NCI-H1436 (cell line): ENCODE measurements around the gene LRRC46.

Experiments
- DNase-seq: peaks from one replicate; lab custom pipeline; 2025; lab: John Stamatoyannopoulos, UW

LRRC46 gene

DNA sequence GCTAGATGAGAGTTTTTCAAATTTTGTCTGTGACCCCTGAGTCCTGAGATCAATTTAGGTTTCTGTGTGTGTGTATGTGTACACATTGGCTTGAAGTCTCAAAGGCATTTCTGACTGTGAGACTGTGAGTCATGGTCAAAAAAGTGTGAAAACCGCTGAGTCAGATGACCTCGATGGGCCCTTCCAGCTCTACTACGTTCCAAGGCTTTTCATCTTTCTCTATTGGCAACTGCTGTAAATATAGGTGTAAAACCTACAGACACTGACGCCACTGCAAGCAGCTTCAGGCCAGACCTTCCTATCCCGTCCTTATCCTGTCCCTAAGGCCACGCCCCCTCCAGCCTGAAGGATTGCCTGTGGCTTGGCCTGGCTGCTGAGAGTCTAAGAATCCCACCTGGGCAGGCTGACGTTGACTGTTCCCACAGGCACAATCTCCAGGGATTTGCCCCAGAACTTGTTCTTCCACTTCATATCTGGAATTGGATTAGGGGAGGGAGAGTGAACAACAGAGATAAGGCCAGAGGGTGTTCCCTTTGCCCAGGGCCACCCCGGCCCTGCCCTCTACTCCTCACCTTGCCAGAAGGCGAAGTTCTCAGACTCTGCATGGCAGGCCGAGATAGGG lies 21.2 kb upstream of the LRRC46 start:
- no peak for DNase-seq

DNA sequence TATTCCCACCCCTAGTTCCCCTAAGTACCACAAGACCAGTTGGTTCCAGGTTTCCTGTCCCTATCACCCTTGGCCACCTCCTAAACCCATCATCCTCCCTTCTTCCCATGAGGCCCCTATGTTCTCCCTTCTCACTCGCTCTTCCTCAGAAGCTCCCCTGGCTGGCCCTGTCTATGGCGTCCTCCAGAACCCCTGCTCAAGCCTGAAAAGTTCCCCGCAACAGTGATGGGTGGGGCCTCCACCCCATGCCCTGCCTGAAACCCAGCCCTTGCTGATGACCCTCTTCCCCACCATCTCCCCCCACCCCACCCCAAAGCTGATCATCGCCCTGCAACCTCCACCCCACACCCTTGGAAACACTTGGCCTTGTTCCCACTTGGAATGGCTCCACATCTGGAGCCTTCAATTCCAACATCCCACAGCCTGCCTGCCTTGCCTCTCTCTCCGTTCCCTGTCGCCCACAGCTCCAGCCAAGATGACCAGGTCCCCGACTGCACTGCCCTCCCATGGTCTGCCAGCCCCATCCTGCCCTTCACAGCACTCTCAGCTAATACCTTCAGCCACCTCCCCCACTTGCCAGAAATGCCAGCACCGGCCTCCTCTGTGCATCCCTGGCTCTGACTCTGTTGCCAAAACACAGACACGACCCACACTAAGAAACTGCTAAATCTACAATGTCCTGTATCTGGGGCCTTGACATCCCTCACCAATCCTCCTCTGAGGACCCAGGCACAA lies 20.4 kb upstream of the LRRC46 start:
- no peak for DNase-seq

DNA sequence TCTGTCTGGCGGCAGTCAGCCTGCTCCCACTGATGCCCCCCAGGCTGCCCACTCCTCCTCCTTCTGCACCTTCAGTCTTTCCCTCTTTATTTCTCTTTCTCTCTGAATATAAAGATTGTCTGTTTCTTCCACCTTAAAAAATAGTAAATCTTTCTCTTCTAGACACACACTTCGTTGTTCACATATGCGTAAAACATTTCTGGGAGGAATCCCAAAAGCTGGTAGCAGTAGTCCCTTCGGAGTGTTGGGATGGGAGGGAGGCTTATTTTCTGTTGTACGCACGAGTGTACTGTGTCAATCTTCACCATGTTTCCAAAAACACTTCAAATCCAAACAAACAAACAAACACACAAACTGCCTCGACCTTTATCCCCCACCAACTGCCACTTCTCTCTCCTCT lies 19.8 kb upstream of the LRRC46 start:
- DNase-seq: no peak

DNA sequence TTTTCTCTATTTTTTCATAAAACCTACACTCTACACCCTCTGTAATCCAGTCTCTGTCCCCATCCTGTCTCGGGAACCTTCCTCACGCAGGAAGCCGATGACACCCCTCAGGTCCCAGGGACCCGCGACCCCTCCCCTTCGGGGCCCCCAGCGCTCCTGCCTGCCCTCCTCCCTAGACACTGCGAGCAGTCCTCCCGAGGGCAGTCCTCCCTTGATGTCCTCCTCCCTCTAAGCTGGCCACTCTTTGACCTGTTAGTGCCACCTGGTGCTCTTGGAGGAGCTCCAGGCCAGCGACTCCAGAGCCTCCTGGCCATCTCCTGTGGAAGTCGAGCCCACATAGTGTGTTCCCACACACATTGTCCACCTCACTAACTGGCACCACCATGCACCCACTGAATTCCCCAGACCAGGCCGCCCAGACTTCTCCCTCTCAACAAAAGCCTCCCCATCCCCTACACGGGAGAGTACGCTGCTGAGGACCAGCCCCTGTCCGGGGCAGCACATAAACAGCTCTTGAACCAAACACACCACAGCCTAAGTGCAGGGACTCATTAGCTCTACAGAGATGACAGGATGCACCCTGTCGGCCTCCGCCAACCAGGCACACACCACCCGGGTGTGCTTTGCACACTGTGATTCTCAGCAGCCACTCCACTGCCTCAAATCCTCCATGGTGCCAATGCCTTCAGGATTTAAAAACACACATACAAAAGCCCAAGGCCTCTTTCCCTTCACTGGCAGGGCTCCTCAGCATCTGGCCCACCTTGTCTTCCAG lies 19.1 kb upstream of the LRRC46 start:
- DNase-seq: no peak

DNA sequence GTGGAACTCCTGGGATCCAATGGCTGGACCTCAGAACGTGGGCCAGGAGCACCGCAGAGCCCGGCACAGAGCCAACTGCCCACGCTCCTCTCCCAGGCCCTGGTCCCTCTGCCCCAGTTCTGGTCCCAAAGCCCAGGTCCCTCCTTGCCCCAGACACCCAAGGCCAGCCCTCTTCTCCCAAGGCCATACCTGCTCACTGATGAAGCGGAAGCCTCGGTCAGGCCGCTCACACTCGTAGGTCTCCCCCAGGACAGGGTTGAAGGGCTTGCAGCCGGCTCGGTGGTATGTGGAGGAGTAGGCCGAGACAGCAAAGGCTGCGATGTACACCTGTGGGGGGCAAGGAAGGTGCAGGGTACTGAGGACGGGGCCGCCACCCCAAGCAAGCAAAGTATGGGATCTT lies 18.4 kb upstream of the LRRC46 start:
- DNase-seq: no peak

DNA sequence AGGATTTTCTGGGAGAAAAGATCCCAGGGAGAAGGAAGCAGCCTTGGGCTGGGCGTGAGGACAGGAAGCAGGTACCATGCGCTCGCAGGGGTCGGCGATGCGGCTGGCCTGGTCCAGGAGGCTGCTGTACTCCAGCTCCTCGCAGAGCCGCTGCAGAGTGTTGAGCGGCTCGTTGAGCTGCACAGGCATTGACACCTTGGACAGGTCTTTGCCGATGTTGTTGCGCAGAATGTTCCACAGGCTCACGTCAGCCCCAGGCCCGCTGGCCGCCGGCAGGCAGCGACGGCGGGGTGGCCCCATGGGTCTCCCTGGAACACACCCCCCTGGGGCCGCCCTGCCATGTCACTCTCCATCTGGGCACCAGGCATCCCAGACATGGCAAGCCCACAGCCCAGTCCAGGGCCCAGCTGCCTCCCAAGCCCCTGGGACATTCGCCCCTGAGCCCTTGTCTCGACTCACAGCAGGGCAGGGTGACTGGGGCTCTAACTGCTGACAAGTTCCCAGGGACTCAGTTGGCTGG lies 17.9 kb upstream of the LRRC46 start:
- no peak for DNase-seq

DNA sequence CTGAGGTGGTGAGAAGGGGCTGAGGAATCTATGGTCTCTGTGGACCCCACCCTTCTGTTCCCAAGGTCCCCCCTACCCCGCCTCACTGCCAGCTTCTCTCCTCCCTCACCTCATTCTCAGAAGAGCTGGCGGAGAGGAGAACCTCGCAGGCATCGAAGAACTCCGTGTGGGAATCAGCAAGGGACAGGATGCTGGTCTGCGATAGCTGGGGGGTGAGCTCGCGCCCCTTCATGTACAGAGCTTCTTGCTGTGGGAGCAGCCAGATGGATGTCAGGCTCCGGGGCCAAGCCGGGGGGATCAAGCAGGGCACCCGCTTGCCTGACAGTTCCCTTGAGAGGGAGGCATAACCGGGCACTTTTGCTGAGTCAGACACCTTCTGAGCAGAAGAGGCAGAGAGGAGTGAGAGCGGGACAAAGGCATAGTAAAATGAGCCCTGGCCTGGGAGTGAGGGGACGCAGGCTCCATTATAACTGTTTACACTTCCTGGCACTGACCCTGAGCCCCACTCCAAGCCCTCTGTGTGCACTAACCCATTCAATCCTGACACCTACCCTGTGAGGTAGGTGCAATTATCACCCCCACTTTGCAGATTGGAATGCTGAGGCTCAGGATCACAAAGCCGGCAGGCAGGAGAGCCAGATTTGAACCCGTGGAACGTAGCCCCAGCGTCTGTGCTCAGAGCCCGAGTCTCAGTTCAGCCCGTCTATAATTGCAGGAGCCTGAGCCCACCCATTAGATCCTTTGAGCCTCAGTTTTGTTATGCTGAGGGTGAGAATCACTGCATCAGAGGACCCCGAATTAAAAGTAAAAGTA lies 16.2 kb upstream of the LRRC46 start:
- no peak for DNase-seq

DNA sequence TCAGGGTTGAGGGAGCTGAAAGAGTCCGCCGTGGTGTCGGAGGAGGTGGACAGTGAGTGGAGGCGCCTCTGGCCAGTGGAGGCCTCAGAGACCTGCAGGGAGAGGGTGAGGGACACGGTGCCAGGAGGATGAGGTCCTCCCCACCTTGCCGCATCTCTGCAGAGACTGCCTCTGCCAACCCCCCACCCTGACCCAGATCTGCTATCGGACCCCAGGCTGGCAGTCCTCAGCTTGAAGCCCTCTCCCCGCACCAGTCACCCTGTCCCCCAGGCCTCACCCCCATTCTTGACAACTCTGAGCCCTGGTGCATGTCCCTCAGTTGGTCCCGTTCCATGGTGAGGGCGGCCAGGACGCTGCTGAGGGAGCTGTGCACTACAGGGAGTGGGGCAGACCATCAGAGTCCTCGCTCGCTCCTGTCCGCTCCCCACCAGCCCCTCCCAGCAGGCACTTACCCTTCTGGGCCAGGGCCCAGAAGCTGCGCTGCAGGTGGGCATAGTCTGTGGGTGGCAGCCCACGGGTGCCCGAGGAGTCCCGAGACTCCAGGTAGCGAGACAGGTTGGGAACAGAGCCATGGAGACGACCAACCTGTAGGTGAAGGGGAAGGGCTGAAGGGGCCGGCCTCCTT lies 15.2 kb upstream of the LRRC46 start:
- DNase-seq: no peak

DNA sequence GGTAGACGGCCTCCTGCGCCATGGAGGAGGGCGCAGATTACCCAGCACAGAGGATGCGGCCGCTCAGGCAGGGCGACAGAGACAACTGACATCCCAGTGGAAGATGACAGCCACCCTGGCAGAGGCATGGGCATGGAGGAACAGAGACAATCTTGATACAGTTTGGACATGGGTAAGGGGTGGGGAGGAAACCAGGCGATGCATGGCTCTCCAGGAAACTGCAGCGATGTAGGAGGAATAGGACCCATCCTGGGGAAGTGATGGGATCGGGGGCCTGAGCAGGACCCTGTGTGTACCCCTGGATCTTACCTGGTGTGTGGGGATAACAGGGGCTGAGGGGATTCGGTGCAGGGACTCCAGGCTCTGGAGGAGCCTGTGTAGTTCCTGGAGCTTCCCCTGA lies 14.5 kb upstream of the LRRC46 start:
- DNase-seq: no peak

DNA sequence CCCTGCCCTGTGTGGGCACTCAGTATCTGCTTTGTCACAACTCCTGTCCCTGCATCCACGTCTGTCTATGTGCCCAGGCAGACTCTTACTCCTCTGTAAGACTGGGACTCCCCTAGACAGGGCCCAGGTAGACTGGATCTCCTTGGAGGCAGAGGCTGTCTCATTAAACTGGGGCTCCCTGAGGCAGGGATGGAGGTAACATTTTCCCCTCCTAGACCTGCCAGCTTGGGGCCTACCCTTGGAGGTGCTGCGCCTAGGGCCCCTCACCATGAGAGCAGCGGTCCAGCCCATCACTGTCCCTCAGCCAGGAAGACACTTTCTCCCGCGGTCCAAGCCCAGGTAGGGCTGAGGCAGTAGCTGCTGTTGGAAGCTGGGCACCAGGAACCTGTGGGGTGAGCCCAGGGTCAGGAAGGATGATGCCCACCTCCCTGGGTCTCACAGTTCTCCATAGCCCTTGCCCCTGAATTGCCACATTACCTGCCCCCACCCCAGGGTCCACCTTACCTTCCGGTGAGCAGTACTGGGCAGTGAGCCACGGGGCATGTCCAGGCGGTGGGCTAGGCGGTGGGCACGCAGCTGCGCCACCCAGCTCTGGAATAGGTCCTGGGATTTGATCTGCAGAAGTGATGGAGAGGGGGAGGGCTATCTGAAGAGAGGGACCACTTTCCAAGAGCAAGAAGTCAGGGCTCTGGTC lies 13.3 kb upstream of the LRRC46 start:
- no peak for DNase-seq

DNA sequence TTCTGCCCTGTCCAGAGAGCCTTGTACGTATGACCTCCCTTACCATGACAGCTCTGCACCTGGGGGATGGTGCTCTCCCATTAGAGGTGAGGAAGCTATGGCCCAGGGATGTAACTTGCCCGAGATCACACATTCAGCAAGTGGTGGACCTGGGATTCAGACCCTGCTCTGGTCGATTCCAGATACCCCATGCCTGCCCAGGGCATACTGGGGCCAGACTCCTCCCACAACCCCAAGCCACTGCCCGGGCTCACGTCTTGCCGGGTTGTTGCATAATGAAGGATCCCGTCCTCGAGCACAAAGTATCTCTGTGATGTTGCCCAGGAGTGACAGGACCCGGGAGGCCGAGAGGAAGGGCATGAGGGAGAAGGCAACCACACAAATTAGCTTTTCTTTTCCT lies 12.0 kb upstream of the LRRC46 start:
- no peak for DNase-seq

DNA sequence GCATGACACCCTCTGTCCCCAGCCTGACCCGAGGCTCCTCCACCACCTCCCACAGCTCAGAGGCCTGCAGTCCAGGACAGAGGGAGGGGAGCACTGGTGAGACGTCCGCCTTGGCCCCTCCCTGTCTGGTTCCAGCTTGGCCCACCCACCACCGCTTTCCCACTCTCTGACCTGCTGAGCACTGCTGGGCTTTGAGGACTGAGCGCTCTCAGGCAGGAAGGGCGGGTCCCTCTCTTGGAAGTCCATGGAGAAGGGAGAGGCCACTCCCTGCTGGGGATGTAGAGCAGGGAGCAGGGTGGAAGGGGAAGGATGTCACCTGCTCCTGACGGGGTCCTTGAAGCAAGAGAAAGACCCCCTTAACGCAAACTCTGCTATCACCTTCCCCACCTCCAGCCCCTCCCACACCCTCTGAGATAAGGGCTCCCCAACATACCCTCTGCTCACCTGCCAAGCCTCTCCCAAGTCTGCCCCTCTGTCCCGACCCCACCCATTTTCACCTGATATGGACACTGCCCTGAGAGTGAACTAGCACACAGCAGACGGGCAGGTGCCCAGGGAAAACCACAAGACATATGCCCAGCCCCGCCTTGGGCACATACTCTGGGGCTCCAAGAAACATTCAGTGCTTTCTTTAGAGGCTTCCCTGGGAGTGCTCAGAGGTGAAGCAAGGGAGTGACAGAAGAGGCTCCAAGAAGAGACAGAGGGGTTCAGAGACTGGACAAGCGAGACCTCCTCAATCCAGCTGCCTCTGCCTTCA lies 11.3 kb upstream of the LRRC46 start:
- no peak for DNase-seq

DNA sequence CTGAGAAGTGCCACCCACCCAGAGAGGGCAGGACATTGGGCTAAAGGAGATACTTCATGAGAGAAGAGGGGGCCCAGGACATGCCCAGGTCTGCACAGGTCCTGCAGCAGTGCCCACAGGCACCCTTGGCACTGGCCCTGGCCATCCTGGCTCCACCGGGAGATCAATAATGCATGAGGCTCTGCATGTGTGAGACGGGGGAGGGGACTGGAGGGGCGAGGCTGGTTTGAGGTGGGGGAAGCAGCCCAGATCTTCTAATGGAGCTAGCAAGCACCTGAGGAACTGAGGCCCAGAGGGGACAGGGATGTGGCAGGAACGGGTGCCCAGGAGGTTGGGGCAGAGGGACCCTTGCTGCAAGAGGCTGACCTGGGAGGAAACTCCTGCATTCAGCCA lies 10.4 kb upstream of the LRRC46 start:
- no peak for DNase-seq

DNA sequence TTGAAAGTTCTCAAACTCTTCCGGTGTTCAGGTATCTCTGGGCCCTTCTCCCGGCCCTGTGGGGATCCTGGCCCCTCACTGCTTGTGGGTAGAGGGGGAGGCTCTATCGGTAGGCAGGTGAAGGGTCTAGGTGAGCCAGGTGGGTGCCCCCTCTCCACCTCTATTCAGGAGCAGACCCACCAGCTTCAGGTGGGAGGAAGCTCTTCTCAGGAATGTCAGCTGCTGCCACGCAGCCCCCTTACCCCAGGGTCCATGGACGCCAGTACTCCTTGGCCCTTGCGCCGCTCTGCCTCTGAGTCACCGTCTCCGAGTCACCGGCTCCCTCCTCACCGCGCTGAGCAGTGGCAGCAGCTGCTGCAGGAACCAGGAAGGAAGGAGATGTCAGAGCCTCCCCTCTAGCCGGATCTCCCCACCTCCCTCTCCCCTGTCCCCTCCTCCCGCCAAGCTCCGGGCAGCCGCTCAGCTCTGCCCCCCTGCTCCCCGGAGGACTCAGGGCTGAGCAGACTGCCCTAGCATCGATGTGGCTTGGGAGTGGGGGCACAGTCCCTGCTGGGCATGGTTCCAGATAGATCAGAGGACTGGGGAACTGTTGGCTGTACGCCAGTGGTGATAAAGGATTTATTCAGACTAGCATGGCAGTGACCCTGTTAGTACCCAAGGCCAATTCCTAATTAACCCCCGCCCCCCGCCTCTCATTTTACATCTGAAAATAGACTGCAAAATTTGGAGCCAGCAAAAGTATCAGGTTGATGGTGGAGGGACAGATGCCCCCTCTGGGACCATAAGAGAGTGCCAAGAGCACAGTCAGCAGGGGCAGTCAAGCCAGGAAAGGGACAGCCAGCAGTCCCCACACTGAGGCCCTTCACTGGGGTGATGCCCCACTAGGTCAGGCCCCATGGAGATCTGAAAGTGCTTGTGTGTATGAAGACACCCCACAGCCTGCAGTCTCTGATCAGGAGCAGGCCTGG lies 9.8 kb upstream of the LRRC46 start, which contains the start of gene OSBPL7:
Gene OSBPL7 (minus strand): TSS at position 371 of the 968 bp plus-strand sequence. CDS start 1,516 bp downstream, outside the sequence.
- DNase-seq: peak; percentile 87

DNA sequence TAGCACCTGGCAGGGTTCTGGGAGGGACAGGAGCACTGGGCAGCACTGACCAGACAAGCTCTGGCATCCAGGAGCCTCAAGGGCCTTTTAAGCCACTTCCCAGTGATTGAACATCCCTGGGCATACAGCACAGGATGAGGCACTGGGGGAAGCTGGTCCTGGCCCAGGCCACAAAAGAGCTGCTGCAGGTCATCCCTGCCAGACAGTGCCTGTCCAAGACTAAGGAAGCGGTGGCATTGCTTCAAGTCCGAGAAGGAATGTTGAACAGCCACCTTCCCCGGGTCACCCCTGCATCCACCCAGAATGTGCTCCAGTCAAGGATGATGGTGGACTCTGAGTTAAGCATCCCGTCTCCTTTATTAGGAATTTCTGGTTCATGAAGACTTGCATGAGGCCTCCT lies 8.7 kb upstream of the LRRC46 start:
- no peak for DNase-seq

DNA sequence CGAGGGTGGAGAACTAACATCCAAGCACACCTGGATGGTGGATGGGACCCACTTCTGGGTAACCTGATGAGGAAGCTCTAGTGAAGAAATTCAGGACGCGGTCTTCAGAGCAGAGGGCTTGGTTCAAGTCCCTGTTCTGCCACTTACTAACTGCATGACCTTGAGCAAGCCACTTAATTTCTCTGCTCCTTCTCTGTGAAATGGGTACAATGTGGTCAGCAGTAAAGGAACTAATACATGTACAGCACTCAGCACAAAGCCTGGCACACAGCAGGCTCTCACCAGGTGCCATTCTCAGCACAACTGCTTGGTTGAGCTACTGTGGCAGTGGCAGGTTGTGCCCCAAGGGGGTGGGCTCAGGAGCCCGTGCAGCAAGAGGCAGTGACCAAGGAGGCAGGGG lies 8.0 kb upstream of the LRRC46 start:
- no peak for DNase-seq

DNA sequence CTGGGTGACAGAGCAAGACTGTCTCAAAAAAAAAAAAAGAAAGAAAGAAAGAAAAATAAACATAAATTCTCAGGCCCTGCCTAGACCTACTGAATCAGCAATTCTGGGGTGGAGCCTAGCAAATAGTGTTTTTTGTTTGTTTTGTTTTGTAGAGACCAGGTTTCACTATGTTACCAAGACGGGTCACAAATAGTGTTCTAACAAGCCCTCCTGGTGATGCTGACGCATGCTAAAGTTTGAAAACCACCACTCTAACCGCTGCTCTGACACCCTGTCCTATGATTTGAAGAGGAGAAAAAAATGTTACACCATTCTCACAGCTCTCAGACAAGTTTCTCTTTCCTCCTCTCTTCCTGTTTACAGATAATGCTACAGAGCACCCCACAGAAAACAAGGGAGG lies 1.6 kb upstream of the LRRC46 start:
- no peak for DNase-seq

DNA sequence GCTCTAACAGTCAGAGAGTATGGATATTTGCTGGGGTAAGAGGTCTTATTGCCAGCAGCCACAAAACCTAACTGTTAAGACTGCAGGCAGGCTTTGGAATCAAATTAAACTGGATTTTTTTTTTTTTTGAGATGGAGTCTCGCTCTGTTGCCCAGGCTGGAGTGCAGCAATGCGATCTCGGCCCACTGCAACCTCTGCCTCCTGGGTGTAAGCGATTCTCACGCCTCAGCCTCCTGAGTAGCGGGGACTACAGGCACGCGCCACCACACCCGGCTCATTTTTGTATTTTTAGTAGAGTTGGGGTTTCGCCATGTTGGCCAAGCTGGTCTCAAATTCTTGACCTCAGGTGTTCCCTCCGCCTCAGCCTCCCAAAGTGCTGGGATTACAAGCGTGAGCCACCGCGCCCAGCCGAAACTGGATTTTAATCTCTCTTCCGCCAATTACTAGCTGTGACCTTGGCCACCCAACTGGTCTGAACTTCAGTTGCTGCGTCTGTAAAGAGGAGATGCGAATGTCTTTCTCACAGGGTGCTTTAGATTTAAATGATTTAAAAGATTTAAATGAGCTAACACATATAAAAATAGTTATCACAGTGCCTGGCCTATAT lies 971 bp upstream of the LRRC46 start:
- DNase-seq: no peak

DNA sequence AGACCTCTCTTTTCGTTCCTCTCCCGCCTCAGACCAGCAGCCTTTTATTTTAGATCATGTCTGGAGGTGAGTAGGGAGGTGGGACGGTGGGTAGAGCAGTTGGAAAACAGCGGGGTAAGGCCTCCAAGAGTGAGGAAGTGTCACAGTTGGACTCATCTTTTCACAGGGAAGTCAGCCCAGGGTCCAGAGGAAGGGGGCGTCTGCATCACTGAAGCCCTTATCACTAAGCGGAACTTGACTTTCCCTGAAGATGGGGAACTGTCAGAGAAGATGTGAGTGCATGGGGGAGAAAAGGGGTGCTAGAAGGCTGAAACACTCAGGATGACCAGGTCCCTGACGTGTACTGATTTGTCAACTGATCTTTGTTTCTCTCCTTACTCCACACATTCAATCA lies 461 bp downstream of the LRRC46 start:
- DNase-seq: no peak
